ENCODE data around the gene CLDN15.

Gene CLDN15

DNA sequence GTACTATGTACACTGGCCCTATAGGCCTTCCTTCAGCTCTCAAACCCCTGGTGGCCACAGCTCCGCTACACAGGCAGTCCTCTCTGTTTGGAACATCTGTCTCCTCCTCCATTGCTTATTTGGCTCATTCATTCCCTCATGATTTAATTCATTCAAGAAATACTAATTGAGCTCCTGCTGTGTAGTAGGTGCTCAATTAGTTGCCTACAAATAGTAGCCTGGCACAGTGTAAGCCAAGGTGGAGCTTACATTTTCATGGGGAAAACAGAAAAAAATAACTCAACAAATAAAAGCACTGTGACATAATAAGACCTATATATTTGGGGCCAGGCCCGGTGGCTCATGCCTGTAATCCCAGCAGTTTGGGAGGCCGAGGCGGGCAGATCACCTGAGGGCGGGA is 10.7 kb upstream of the CLDN15 start:
- H3K27me3 ChIP-seq: no peaks in the 10 kb centered on the region
- peaks cover 0 to 13% (median 11%) of the 10 kb centered on the region in 3 donors for H3K36me3 ChIP-seq
- no peaks in the 10 kb centered on the region for H3K9me3 ChIP-seq
- H3K4me1 ChIP-seq: peaks cover 5 to 46% (median 37%) of the 10 kb centered on the region in 4 donors
- intact Hi-C loops (cut with DNase I; ENCODE audit: low total_unique reads): no loop called here
- no peak overlapping the region for H3K4me3 ChIP-seq
- TF ChIP-seq, protein P1, sequence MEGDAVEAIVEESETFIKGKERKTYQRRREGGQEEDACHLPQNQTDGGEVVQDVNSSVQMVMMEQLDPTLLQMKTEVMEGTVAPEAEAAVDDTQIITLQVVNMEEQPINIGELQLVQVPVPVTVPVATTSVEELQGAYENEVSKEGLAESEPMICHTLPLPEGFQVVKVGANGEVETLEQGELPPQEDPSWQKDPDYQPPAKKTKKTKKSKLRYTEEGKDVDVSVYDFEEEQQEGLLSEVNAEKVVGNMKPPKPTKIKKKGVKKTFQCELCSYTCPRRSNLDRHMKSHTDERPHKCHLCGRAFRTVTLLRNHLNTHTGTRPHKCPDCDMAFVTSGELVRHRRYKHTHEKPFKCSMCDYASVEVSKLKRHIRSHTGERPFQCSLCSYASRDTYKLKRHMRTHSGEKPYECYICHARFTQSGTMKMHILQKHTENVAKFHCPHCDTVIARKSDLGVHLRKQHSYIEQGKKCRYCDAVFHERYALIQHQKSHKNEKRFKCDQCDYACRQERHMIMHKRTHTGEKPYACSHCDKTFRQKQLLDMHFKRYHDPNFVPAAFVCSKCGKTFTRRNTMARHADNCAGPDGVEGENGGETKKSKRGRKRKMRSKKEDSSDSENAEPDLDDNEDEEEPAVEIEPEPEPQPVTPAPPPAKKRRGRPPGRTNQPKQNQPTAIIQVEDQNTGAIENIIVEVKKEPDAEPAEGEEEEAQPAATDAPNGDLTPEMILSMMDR (IDR thresholded peaks at IDR 0.05): no peak
- no peak overlapping the region for H3K27ac ChIP-seq
- no peak for DNase-seq

DNA sequence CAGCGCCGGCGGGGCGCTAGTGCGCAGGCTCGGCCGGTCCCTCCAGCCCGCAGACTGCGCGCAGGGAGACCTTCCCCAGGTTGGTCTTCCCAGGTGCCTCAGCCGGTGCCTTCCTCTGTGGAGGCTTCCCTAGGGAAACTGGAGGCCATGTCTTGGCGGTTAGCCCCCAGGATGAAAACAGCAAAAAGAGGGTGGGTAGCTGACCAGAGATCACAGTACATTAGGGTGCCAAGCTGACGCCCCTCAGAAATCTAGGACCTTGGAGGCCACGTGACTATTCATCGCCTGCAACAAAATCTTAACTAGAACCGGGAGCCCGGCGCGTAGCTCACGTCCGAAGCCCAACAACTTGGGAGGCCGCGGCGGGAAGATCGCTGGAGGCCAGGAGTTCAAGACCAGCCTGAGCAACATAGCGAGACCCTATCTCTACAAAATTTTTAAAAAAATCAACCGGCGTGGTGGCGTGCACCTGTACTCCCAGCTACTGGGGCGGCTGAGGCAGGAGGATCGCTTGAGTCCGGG is 7.6 kb upstream of the CLDN15 start:
- Histone ChIP-seq H3K9me3 (no peaks in the 10 kb centered on the region), H3K27ac (peak overlapping the region; percentile 96 to 99), H3K4me1 (peaks cover 5 to 30% (median 22%) of the 10 kb centered on the region in 4 donors), H3K36me3 (peaks cover 4 to 24% (median 23%) of the 10 kb centered on the region in 3 donors), H3K27me3 (no peaks in the 10 kb centered on the region), H3K4me3 (peak overlapping the region; percentile 64 to 81)
- DNase-seq: no peak
- intact Hi-C loops (cut with DNase I; ENCODE audit: low total_unique reads): no loop called here
- TF ChIP-seq, protein P1 (IDR thresholded peaks at IDR 0.05): no peak

DNA sequence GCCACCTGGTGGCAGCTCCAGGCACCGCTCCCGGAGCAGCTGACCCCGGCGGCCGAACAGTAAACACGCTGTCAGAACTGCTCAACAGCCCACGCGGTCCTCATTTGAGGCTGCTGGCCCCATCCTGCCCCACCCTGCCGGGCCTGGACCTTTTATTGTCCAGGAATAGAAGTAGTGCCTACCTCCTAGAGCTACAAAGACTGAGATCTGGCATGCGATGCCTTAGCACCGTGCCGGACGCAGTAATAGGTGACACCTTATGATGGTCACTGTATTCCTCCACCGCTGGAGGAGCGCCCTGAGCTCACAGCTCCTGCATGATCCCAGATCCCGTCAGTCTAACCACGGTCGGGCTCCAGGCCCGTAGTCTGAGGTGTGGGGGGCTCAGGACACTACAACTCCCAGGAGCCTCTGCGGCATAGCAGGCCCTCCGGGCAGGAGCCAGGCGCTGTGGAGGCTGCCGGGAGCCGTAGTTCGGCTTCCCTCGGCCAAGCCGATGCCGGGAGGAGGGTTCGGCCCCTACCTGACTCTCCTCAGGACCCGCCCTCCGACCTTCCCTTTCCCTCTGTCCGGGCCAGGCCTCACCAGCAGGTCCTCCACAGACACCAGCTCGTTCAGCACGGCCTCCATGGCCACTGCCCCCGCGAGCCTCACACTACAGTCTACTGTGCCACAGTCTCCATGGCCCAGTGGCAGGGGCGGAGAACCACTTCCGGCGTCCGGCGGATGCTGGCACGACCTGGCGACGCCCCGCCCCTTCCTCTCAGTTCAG is 7.0 kb upstream of the CLDN15 start, which contains the start of gene FIS1:
Gene FIS1 (minus strand): TSS at position 707 of the 772 bp plus-strand sequence. CDS start 77 bp downstream, at position 630.
- peaks cover 11 to 25% (median 24%) of the 10 kb centered on the region in 3 donors for H3K36me3 ChIP-seq
- no peaks in the 10 kb centered on the region for H3K9me3 ChIP-seq
- TF ChIP-seq, protein P1 (IDR thresholded peaks at IDR 0.05): peak; percentile 94 to 95
- intact Hi-C loops (cut with DNase I; ENCODE audit: low total_unique reads): no loop called here
- peak; percentile 93 to 96 for DNase-seq
- H3K4me3 ChIP-seq: peak within 1 kb of the TSS; percentile 64 to 81
- H3K27ac ChIP-seq: peak within 1 kb of the TSS; percentile 96 to 99
- H3K4me1 ChIP-seq: peaks cover 5 to 25% (median 20%) of the 10 kb centered on the region in 4 donors
- H3K27me3 ChIP-seq: no peaks in the 10 kb centered on the region

DNA sequence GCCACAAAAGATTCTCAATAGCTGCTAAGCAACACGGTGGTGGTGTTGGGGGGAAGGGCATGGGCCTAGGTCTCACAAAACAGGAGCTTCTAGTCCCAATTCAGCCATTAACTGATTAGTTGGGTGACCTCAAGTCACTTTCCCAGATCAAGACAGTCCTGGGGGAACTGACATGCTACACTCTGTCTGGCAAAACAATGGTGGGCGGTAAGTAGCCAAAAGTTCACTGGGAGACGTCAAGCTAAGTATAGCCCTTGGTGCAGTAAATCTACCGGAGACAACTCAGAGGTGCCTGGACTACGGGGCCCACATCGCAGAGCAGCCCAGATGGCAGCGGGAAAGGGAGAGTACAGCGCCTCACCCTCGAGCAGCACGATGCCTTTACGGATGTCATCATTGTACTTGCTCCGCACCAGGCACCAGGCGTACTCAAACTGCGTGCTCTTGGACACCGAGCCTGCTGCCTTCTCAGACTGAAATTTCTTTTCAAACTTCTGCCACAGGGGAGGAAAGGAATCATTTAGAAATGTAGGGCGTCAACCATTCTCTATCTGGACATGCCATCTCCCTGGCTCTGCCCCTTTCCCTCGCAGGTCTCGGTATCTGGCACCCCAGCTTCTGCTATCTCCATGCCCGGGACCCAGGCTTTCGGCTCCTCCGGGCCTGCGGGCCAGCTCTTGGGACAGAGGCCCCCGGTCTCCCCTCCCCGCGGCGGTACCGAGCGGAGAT is 6.2 kb upstream of the CLDN15 start:
- TF ChIP-seq, protein P1 (IDR thresholded peaks at IDR 0.05): no peak
- intact Hi-C loops (cut with DNase I; ENCODE audit: low total_unique reads): no loop called here
- Histone ChIP-seq H3K27ac (peak overlapping the region; percentile 96 to 99), H3K27me3 (no peaks in the 10 kb centered on the region), H3K9me3 (no peaks in the 10 kb centered on the region), H3K4me3 (peak overlapping the region; percentile 64 to 81), H3K36me3 (peaks cover 11 to 26% (median 24%) of the 10 kb centered on the region in 3 donors), H3K4me1 (peaks cover 5 to 31% (median 20%) of the 10 kb centered on the region in 4 donors)
- no peak for DNase-seq

DNA sequence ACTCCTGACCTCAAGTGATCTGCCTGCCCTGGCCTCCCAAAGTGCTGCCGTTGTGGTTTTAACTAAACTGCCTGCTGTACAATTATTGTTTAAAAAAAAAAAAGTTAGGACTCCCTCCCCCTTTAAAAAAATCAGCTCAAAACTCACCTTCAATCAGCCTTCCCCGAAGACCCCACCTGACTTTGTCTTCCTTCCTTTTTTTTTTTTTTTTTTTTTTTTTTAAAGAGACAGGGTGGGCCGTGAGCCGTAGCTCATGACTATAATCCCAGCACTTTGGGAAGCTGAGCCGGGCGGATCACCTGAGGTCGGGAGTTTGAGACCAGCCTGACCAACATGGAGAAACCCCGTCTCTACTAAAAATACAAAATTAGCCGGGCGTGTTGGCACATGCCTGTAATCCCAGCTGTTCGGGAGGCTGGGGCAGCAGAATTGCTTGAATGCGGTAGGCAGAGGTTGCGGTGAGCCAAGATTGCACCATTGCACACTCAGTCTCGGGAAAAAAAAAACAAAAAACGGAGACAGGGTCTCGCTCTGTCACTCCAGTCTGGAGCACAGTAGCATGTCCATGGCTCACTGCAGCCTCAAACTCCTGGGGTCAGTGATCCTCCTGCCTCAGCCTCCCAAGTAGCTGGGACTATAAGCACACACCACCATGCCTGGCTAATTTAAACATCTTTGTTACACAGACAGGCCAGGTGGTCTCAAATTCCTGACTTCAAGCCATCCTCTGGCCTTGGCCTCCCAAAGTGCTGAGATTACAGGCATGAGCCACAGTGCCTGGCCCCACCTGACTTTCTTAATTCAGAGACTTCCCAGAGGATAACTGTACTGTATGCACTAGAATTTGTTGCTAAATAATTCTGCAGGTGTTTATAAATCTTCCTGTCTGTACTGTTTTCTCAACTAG is 4.1 kb upstream of the CLDN15 start:
- Histone ChIP-seq H3K27me3 (no peaks in the 10 kb centered on the region), H3K27ac (no peak overlapping the region), H3K4me3 (no peak overlapping the region), H3K9me3 (no peaks in the 10 kb centered on the region), H3K4me1 (peaks cover 5 to 36% (median 26%) of the 10 kb centered on the region in 4 donors), H3K36me3 (peaks cover 15 to 45% (median 35%) of the 10 kb centered on the region in 3 donors)
- TF ChIP-seq, protein P1 (IDR thresholded peaks at IDR 0.05): no peak
- DNase-seq: no peak
- intact Hi-C loops (cut with DNase I; ENCODE audit: low total_unique reads): no loop called here

Data from tibial artery (tissue), 4 donors.